Aorta (tissue), 5 donors: ENCODE results near the gene ZBTB43. TPM values are rescaled to one million over a fixed set of nuclear protein-coding genes. Genes with fewer than 3 reads are reported as not detected.
"Not testable (repeated sequence)": the region's sequence is repeated elsewhere in the genome, so short reads cannot be mapped to it uniquely, and the experiment has no call there.

Experiments
- ATAC-seq: fragments of 200-7000 bp; cut with Tn5 transposase; one replicate; pipeline ENCODE4 v1.9.1; 2022; ENCODE audit warnings: moderate library complexity; ENCODE audit not compliant: low FRiP score
- DNase-seq, 2 donors: peaks; one replicate each; pipeline ENCODE4 v3.0.0-alpha.2; 2020
- H3K27ac ChIP-seq, 2 donors: one replicate each; pipeline ENCODE4 v1.5.1; 2013; ENCODE audit warnings: low read length in 2 of 2, mild to moderate bottlenecking in 2 of 2, moderate library complexity in 2 of 2, control low read depth in 1 of 2, inconsistent platforms in 1 of 2, low read depth in 1 of 2
- H3K27me3 ChIP-seq, 2 donors: one replicate each; pipeline ENCODE4 v1.6.1; 2013; ENCODE audit warnings: control low read depth in 1 of 2, low read length in 1 of 2, mild to moderate bottlenecking in 1 of 2, moderate library complexity in 1 of 2; ENCODE audit not compliant: insufficient read depth in 2 of 2, control insufficient read depth in 1 of 2
- H3K36me3 ChIP-seq, 2 donors: one replicate each; pipeline ENCODE4 v1.6.1; 2013; ENCODE audit warnings: control low read depth in 1 of 2, low read length in 1 of 2, mild to moderate bottlenecking in 1 of 2; ENCODE audit not compliant: insufficient read depth in 2 of 2, control insufficient read depth in 1 of 2
- H3K4me1 ChIP-seq, 2 donors: one replicate each; pipeline ENCODE4 v1.6.1; 2013; ENCODE audit warnings: low read length in 2 of 2, control low read depth in 1 of 2, mild to moderate bottlenecking in 1 of 2, moderate library complexity in 1 of 2; ENCODE audit not compliant: insufficient read depth in 2 of 2, control insufficient read depth in 1 of 2
- H3K4me3 ChIP-seq, 2 donors: one replicate each; pipeline ENCODE4 v1.5.1; 2013; ENCODE audit warnings: low read length in 2 of 2, control low read depth in 1 of 2, mild to moderate bottlenecking in 1 of 2
- H3K9me3 ChIP-seq: one replicate; pipeline ENCODE4 v1.6.1; 2013; ENCODE audit warnings: mild to moderate bottlenecking, low read length; ENCODE audit not compliant: control insufficient read depth
- WGBS, 2 donors: extraction: QIAGEN DNeasy Blood & Tissue Kit; methylation state at CpG; one replicate each; pipeline ENCODE4 v1.1.7; 2013; 5-methylcytosine and 5-hydroxymethylcytosine counted together
- intact Hi-C, 2 donors: fragments of 100-400 bp; cut with DNase I; formaldehyde crosslinking; loops; one replicate each; pipeline versions ENCODE4 v1.14.2 to v1.15.0; 2022
- polyA plus RNA-seq, 2 donors: library from polyadenylated mRNA; stranded (reverse); fragments of 200-250 nt; gene quantifications; one replicate each; pipeline ENCODE4 v1.2.3, GENCODE V29; 2013
- total RNA-seq, 2 donors: library from RNA; stranded (reverse); fragmentation: NEBNext Ultra II Directional; extraction: Animal tissue kit (Norgen Biotek cat#: 25700); gene quantifications; one replicate each; pipeline ENCODE4 v1.2.1, GENCODE V29; 2021
- donor health status: healthy with polysubstance abuse.
- donor health status: Bipolar disorder and iron deficiency.
- donor health status: DM: no; HTN: no; CAD: no.
- donor health status: DM: no; HTN: no; CAD: no.
- donor health status: DM: yes; HTN: yes; CAD: no.

Gene ZBTB43
- total and polyA plus RNA-seq, 4 donors, result 0.75 to 18.4 (median 8.2) TPM

- Histone ChIP-seq H3K9me3 (no peaks in the 10 kb centered on the region), H3K4me1 (no peaks in the 10 kb centered on the region), H3K4me3 (no peak overlapping the region), H3K36me3 (no peaks in the 10 kb centered on the region), H3K27ac (no peak overlapping the region), H3K27me3 (no peaks in the 10 kb centered on the region)
- intact Hi-C loops, result no loop called here
- DNase-seq (no peak), ATAC-seq (no peak)
- WGBS, 2 donors, result 63 to 66% methylated on average over 2 of the region's 2 CpGs
Measured at GRCh38 chr9:126797903-126798302, 6.9 kb upstream of the ZBTB43 start.

DNA sequence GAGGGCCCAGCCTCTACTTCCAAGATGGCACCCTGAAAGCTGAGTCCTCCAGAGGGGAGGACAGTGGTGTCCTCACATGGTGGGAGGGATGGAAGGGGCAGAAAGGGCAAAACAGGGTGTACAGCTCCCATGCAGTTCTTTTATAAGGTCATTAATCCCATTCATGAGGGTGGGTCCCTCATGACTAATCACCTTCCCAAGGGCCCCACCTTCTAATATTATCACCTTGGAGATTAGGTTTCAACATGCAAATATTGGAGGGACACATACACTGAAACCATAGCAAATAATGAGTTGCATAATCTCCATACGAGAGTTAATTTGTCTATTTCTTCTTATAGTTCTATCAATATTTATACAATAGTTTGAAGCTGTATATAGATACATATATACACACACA, 5.8 kb upstream of the ZBTB43 start:
- no peak for ATAC-seq
- intact Hi-C loops, result no loop called here
- DNase-seq, result no peak
- H3K27ac ChIP-seq, result no peak overlapping the region
- 86 to 89% methylated on average over 1 of the region's 1 CpG for WGBS, 2 donors
- no peaks in the 10 kb centered on the region for H3K9me3 ChIP-seq
- H3K4me1 ChIP-seq, result no peaks in the 10 kb centered on the region
- no peak overlapping the region for H3K4me3 ChIP-seq
- H3K36me3 ChIP-seq, result no peaks in the 10 kb centered on the region
- H3K27me3 ChIP-seq, result no peaks in the 10 kb centered on the region

DNA sequence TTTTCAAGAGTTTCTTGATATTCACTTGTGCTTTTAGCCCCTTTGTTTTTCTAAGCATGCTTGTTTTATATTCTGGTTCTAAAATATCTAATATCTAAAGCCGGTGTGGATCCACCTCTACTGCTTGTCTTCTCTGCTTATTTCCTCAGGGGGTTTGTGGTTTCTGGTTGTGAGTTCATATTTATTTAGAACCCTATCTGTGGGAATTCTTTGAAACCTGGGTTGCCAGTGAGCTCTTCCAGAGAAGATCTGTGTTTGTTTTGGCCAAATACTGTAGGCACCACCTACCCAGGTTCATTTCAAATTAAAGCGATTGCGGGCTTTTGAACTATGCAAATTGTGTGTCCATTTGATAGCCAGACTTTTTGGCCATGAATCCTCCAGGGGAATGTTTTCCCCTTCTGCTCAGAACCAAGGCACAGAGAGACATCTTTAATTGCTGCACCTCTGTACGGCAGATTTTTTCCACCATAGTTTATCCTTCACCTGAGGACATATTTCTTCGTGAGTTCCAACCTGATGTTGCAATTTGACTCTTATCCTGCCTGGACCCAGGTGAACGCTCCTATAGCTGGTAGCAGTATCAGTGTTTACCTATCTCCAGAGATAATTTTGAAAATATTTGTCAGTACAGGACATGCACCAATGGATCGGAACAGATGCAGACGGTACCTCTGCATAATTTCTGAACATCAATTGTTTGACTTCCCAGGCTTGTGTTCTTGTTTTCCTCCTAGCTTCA, 2.4 kb upstream of the ZBTB43 start:
- H3K4me1 ChIP-seq, result peaks cover 0 to 3% of the 10 kb centered on the region in 2 donors
- no peak overlapping the region for H3K4me3 ChIP-seq
- intact Hi-C loops, result no loop called here
- no peak overlapping the region for H3K27ac ChIP-seq
- 85 to 86% methylated on average over 8 of the region's 8 CpGs for WGBS, 2 donors
- DNase-seq (no peak), ATAC-seq (no peak)
- H3K27me3 ChIP-seq, result no peaks in the 10 kb centered on the region
- H3K9me3 ChIP-seq, result no peaks in the 10 kb centered on the region
- H3K36me3 ChIP-seq, result no peaks in the 10 kb centered on the region

DNA sequence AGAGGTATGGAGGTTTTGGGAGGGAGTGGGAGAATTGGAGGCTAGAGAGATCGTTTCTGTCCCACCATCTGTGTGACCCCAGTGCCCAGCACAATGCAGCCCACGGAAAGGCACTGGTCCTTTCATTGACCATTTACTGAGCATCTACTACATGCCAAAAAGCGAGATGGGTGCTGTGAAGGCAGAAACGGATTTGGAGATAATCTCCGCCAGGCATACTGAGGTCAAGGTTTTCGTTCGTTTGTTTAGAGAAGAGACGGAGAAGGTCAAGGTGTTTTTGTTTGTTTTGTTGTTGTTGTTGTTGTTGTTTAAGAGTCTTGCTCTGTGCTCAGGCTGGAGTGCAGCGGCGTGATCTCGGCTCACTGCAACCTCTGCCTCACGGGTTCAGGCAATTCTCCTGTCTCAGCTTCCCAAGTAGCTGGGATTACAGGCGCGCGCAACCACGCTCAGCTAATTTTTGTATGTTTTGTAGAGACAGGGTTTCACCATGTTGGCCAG, 593 bp upstream of the ZBTB43 start:
- intact Hi-C loops, result no loop called here
- Histone ChIP-seq H3K4me1 (peaks cover 0 to 3% of the 10 kb centered on the region in 2 donors), H3K27me3 (no peaks in the 10 kb centered on the region), H3K4me3 (peak overlapping the region; percentile 31 to 74), H3K36me3 (no peaks in the 10 kb centered on the region), H3K27ac (no peak overlapping the region), H3K9me3 (no peaks in the 10 kb centered on the region)
- WGBS, 2 donors, result 73 to 76% methylated on average over 16 of the region's 16 CpGs
- no peak for ATAC-seq
- DNase-seq, result no peak

DNA sequence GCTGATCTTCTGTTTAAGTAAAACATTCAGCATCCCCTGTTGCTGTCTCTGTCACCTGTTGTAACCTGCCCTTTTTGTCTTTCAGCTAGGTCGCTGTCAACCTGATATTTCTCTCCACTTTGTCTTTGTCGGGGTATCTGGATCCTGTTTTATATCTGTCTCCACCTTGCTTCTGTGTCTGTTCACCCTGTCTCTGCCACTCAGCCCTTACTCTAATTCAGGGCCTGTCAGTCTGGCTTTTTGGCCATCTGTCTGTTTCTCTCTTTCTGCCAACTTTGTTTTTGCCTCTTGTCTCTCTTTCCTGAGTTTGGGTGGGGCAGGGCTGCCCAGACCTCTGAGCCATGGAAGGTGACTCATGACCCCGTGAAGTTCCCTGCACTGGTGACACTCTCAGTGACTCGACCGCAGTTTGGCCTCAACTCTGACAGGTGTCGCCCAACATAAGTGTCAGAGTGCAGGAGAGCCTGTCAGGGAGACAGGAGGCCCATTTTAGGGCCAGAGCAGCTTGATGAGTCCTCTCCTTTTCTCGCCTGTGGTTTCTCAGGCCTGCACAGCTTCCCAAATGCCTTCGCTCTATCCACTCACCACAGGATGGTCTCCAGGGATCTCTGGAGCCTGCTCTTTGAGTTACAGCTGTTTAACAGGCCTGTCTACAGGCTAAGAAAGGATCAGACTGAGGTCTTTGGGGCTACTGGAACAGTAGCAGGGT, 868 bp downstream of the ZBTB43 start:
- WGBS, 2 donors, result 13 to 16% methylated on average over 8 of the region's 8 CpGs
- DNase-seq (peak in 1 of 2 donors; percentile 61), ATAC-seq (peak; percentile 17)
- no peaks in the 10 kb centered on the region for H3K27me3 ChIP-seq
- H3K4me3 ChIP-seq, result peak overlapping the region; percentile 74 to 78
- no peaks in the 10 kb centered on the region for H3K9me3 ChIP-seq
- H3K27ac ChIP-seq, result peak overlapping the region in 1 of 2 donors; percentile 60
- peaks cover 0 to 3% of the 10 kb centered on the region in 2 donors for H3K4me1 ChIP-seq
- no peaks in the 10 kb centered on the region for H3K36me3 ChIP-seq
- intact Hi-C loops, result no loop called here

- no peak for ATAC-seq
- Histone ChIP-seq H3K27me3 (no peaks in the 10 kb centered on the region), H3K27ac (no peak overlapping the region), H3K9me3 (no peaks in the 10 kb centered on the region), H3K36me3 (no peaks in the 10 kb centered on the region), H3K4me3 (peak overlapping the region in 1 of 2 donors; percentile 74), H3K4me1 (peaks cover 0 to 3% of the 10 kb centered on the region in 2 donors)
- intact Hi-C loops, result no loop called here
- 66 to 80% methylated on average over 2 of the region's 2 CpGs for WGBS, 2 donors
- DNase-seq, result no peak
Measured at GRCh38 chr9:126806336-126806735, 1.5 kb downstream of the ZBTB43 start.

GRCh38 chr9:126809068-126809467, 4.2 kb downstream of the ZBTB43 start:
- Histone ChIP-seq H3K4me1 (peaks cover 0 to 3% of the 10 kb centered on the region in 2 donors), H3K4me3 (no peak overlapping the region), H3K36me3 (peaks cover 2 to 7% of the 10 kb centered on the region in 2 donors), H3K9me3 (no peaks in the 10 kb centered on the region), H3K27ac (no peak overlapping the region), H3K27me3 (no peaks in the 10 kb centered on the region)
- ATAC-seq (no peak), DNase-seq (no peak)
- 66 to 67% methylated on average over 3 of the region's 3 CpGs for WGBS, 2 donors
- intact Hi-C loops, result no loop called here

GRCh38 chr9:126810221-126810620, 5.4 kb downstream of the ZBTB43 start:
- H3K27ac ChIP-seq, intact Hi-C loops, H3K4me3 ChIP-seq, DNase-seq, H3K4me1 ChIP-seq, H3K36me3 ChIP-seq, ATAC-seq, H3K9me3 ChIP-seq, H3K27me3 ChIP-seq: not testable (repeated sequence)
- 94% methylated on average over 12 of the region's 12 CpGs for WGBS, 2 donors
